Stomach (tissue), 9 donors: ENCODE measurements around the gene MACROH2A1. TPM values are rescaled to one million over a fixed set of nuclear protein-coding genes. Genes with fewer than 3 reads are reported as not detected.
A peak's percentile ranks its signal among the peaks of the same experiment; 100 is the strongest.

Source experiments
- DNase-seq, 2 donors: peaks; one replicate each; pipeline versions ENCODE4 v3.0.0 to v3.0.0-alpha.2; 2013 to 2019
- H3K27ac ChIP-seq, 5 donors: fragments of 200-600 bp in 4 of 5; sonication (generic) in 4 of 5; one replicate each; pipeline ENCODE4 v1.5.1; 2013 to 2019; ENCODE audit warnings: mild to moderate bottlenecking in 1 of 5, moderate library complexity in 1 of 5
- H3K27me3 ChIP-seq, 3 donors: fragments of 200-600 bp; sonication (generic); one replicate each; pipeline ENCODE4 v1.5.1; 2017 to 2019; ENCODE audit warnings: mixed run types in 1 of 3
- H3K36me3 ChIP-seq, 4 donors: fragments of 200-600 bp; sonication (generic); 1 replicate in 3 of 4; 2 replicates in 1 of 4; pipeline ENCODE4 v1.5.1; 2016 to 2019
- H3K4me1 ChIP-seq, 4 donors: fragments of 200-600 bp; sonication (generic); one replicate each; pipeline ENCODE4 v1.5.1; 2016 to 2019
- H3K4me3 ChIP-seq, 4 donors: fragments of 200-600 bp; sonication (generic) in 3 of 4; one replicate each; pipeline ENCODE4 v1.5.1; 2016 to 2019; ENCODE audit warnings: mild to moderate bottlenecking in 1 of 4
- H3K9me3 ChIP-seq, 4 donors: fragments of 200-600 bp; sonication (generic); one replicate each; pipeline ENCODE4 v1.5.1; 2016 to 2019
- CTCF ChIP-seq, 7 experiments: fragments of 450-650 bp in 4 of 7; fragments of 200-600 bp in 3 of 7; sonication (generic) in 3 of 7; IDR thresholded peaks; one replicate each; pipeline ENCODE4 v1.5.1; 2016 to 2019; ENCODE audit warnings: antibody characterized with exemption in 7 of 7, control low read depth in 2 of 7, mild to moderate bottlenecking in 1 of 7
- EP300 ChIP-seq: sonication (generic); formaldehyde crosslinking; IDR thresholded peaks from one replicate; pipeline ENCODE4 v1.6.1; 2017; ENCODE audit warnings: antibody characterized with exemption
- POLR2A ChIP-seq, 4 donors: fragments of 450-650 bp; IDR thresholded peaks; one replicate each; pipeline ENCODE4 v1.6.1; 2016; ENCODE audit warnings: antibody characterized with exemption in 4 of 4, control low read depth in 2 of 4, mild to moderate bottlenecking in 1 of 4, moderate library complexity in 1 of 4
- POLR2AphosphoS5 ChIP-seq, 3 donors: sonication (generic); formaldehyde crosslinking; IDR thresholded peaks; one replicate each; pipeline ENCODE4 v1.6.1; 2016; ENCODE audit warnings: antibody characterized with exemption in 3 of 3
- WGBS, 5 donors: extraction: QIAGEN DNeasy Blood & Tissue Kit in 3 of 5; methylation state at CpG; one replicate each; pipeline versions ENCODE4 v1.1.5 to v1.1.7; 2013 to 2018; 5-methylcytosine and 5-hydroxymethylcytosine counted together
- intact Hi-C: fragments of 100-400 bp; cut with DNase I; formaldehyde crosslinking; loops from one replicate; pipeline ENCODE4 v1.15.1; 2023; ENCODE audit warnings: low total_unique reads
- polyA plus RNA-seq, 3 donors: library from polyadenylated mRNA; stranded (reverse); fragments of 200-250 nt; gene quantifications; one replicate each; pipeline ENCODE4 v1.2.3, GENCODE V29; 2013
- total RNA-seq, 5 donors: library from RNA; depleted of rRNA; stranded (reverse); fragments of >200 nt; gene quantifications; one replicate each; pipeline versions ENCODE4 v1.1.0 to v1.2.3, GENCODE V29; 2014 to 2016
- donor health status: healthy with polysubstance abuse.
- donor health status: Bipolar disorder and iron deficiency.
- donor health status: healthy.

The MACROH2A1 gene
- total and polyA plus RNA-seq, 8 donors: 77.1 to 206 (median 150) TPM

DNA sequence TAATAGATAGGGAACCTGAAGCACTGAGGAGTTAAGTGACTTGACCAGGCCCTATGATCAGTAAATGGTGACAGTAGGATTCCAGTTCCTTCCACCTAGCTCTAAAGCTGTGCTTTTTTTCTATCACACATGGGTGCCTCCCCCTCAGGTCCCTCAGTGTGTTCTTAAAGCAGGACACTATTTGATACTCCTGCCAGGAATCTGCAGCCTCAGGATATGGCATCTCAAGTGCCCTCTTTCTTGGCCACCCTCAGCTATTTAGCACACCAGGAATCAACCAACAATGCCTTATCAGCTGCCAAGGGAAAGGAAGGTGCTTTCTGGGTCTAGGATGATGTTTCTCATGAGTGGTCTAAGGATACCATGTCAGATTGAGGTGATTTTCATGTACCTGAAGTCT lies 49.1 kb downstream of the MACROH2A1 start:
- peaks cover 20 to 85% (median 66%) of the 10 kb centered on the region in 4 donors for H3K36me3 ChIP-seq
- no peak for DNase-seq

GRCh38 chr5:135349451-135349850 lies 49.6 kb downstream of the MACROH2A1 start:
- DNase-seq: no peak
- Histone ChIP-seq H3K9me3 (no peaks in the 10 kb centered on the region), H3K27ac (peak overlapping the region in 2 of 5 donors; percentile 17 to 30), H3K4me3 (no peak overlapping the region), H3K27me3 (no peaks in the 10 kb centered on the region), H3K36me3 (peaks cover 23 to 87% (median 70%) of the 10 kb centered on the region in 4 donors), H3K4me1 (peaks cover 3 to 30% (median 10%) of the 10 kb centered on the region in 4 donors)
- no peak for TF ChIP-seq CTCF (IDR thresholded peaks at IDR 0.05)
- no peak for TF ChIP-seq POLR2A (IDR thresholded peaks at IDR 0.05)
- TF ChIP-seq EP300: no peak
- no peak for TF ChIP-seq POLR2AphosphoS5 (IDR thresholded peaks at IDR 0.05)
- intact Hi-C loops: no loop called here
- 77 to 91% (median 81%) methylated on average over 1 of the region's 1 CpG for WGBS, 5 donors

More for the DNA sequence above, 49.1 kb downstream of the MACROH2A1 start:
- Histone ChIP-seq H3K4me3 (no peak overlapping the region), H3K27me3 (no peaks in the 10 kb centered on the region), H3K27ac (peak overlapping the region in 1 of 5 donors; percentile 23), H3K9me3 (no peaks in the 10 kb centered on the region), H3K4me1 (peaks cover 3 to 34% (median 14%) of the 10 kb centered on the region in 4 donors)
- intact Hi-C loops: no loop called here
- no peak for TF ChIP-seq POLR2AphosphoS5 (IDR thresholded peaks at IDR 0.05)
- TF ChIP-seq EP300: no peak
- no peak for TF ChIP-seq CTCF (IDR thresholded peaks at IDR 0.05)
- no peak for TF ChIP-seq POLR2A (IDR thresholded peaks at IDR 0.05)

DNA sequence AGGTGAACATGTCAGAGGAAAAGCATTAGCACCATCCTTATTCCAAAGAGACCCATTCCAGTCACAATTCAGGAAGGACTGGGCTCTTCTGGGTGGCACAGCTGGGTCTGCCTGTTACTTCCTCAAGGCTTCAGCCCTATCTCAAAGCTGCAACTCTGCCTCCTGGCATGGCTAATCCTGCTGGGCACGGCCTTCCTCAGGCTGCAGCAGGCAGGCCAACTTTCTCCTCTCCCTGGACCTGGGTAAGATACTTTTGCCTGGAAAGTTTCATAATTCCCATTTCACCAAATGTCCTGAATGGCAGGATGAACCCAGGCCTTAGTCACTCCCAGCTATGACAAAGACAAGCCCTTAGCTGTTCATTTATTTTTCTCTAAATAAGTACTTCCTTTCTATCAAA lies 50.1 kb downstream of the MACROH2A1 start:
- WGBS, 5 donors: 35 to 76% (median 47%) methylated on average over 1 of the region's 1 CpG
- H3K9me3 ChIP-seq: no peaks in the 10 kb centered on the region
- peak overlapping the region in 2 of 5 donors; percentile 17 to 30 for H3K27ac ChIP-seq
- TF ChIP-seq EP300 (no peak), POLR2AphosphoS5 (IDR thresholded peaks at IDR 0.05) (no peak), POLR2A (IDR thresholded peaks at IDR 0.05) (no peak), CTCF (IDR thresholded peaks at IDR 0.05) (no peak)
- H3K4me1 ChIP-seq: peaks cover 1 to 25% (median 6%) of the 10 kb centered on the region in 4 donors
- no peaks in the 10 kb centered on the region for H3K27me3 ChIP-seq
- intact Hi-C loops: no loop called here
- H3K36me3 ChIP-seq: peaks cover 29 to 87% (median 74%) of the 10 kb centered on the region in 4 donors
- no peak for DNase-seq
- no peak overlapping the region for H3K4me3 ChIP-seq

DNA sequence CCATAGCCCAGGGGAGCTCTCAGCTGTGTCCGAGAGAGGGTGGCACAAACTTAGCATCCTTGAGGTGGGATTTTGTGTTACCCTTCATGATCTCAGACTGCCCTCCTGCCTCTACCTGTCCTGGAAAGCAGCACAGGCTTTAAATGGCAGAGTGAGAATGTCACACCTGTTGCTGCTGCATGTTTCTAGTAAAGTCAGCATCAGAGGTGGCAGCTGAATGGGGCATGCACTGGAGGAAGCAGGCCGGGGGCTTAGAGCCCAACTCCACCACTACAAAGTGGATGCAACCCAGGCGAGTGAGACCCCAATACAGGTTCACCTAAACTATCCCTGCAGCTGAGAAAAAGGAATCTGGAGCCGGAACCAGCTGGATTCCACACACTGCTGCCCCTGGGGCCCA lies 51.6 kb downstream of the MACROH2A1 start:
- no peak overlapping the region for H3K4me3 ChIP-seq
- 93 to 100% (median 96%) methylated on average over 4 of the region's 4 CpGs for WGBS, 5 donors
- peaks cover 0 to 21% (median 0%) of the 10 kb centered on the region in 4 donors for H3K4me1 ChIP-seq
- H3K27me3 ChIP-seq: no peaks in the 10 kb centered on the region
- no peaks in the 10 kb centered on the region for H3K9me3 ChIP-seq
- peak overlapping the region in 1 of 5 donors; percentile 53 for H3K27ac ChIP-seq
- TF ChIP-seq CTCF (IDR thresholded peaks at IDR 0.05) (no peak), POLR2AphosphoS5 (IDR thresholded peaks at IDR 0.05) (no peak), POLR2A (IDR thresholded peaks at IDR 0.05) (no peak), EP300 (no peak)
- peaks cover 44 to 88% (median 76%) of the 10 kb centered on the region in 4 donors for H3K36me3 ChIP-seq
- DNase-seq: no peak
- intact Hi-C loops: no loop called here
